ENCODE measurements around the gene CDKAL1.

GRCh38 chr6:21219856-21220255, 685.6 kb downstream of the CDKAL1 start:
- TF ChIP-seq CTCF (IDR thresholded peaks at IDR 0.05) (no peak), POLR2A (IDR thresholded peaks at IDR 0.05) (no peak)

All from prostate gland (tissue), 2 donors.